H9 (cell line): ENCODE measurements around the gene PHF20. TPM values are rescaled to one million over a fixed set of nuclear protein-coding genes. Genes with fewer than 3 reads are reported as not detected.

Experiments used
- DNase-seq: peaks from one replicate; pipeline ENCODE4 v3.0.0-alpha.2; 2017
- H2AFZ ChIP-seq: one replicate; pipeline ENCODE4 v1.6.1; 2013; ENCODE audit warnings: mild to moderate bottlenecking, low read length, control low read depth, moderate library complexity
- H2AK5ac ChIP-seq: 2 replicates; pipeline ENCODE4 v1.6.1; 2013; ENCODE audit warnings: low read length, control low read depth, mixed read lengths; ENCODE audit not compliant: insufficient read length
- H2BK120ac ChIP-seq: one replicate; pipeline ENCODE4 v1.6.1; 2013; ENCODE audit warnings: low read depth, mild to moderate bottlenecking, low read length, control low read depth, inconsistent platforms; ENCODE audit not compliant: poor library complexity, severe bottlenecking
- H2BK12ac ChIP-seq: 2 replicates; pipeline ENCODE4 v1.6.1; 2013; ENCODE audit warnings: low read length, control low read depth, mixed read lengths, low read depth; ENCODE audit not compliant: insufficient read length
- H2BK15ac ChIP-seq: 2 replicates; pipeline ENCODE4 v1.6.1; 2013; ENCODE audit warnings: low read depth, low read length, control low read depth
- H2BK20ac ChIP-seq: one replicate; pipeline ENCODE4 v1.6.1; 2013; ENCODE audit warnings: low read depth, mild to moderate bottlenecking, low read length, control low read depth, inconsistent platforms; ENCODE audit not compliant: poor library complexity, severe bottlenecking
- H2BK5ac ChIP-seq: 2 replicates; pipeline ENCODE4 v1.6.1; 2013; ENCODE audit warnings: low read length, control low read depth, mixed read lengths; ENCODE audit not compliant: insufficient read length
- H3K14ac ChIP-seq: 2 replicates; pipeline ENCODE4 v1.6.1; 2013; ENCODE audit warnings: low read length, control low read depth; ENCODE audit not compliant: insufficient read depth
- H3K18ac ChIP-seq: 2 replicates; pipeline ENCODE4 v1.6.1; 2013; ENCODE audit warnings: low read depth, mild to moderate bottlenecking, mixed read lengths, low read length, control low read depth; ENCODE audit not compliant: insufficient read length
- H3K23ac ChIP-seq: 2 replicates; pipeline ENCODE4 v1.6.1; 2013; ENCODE audit warnings: low read length, control low read depth, mixed read lengths, low read depth; ENCODE audit not compliant: insufficient read length
- H3K23me2 ChIP-seq: 2 replicates; pipeline ENCODE4 v1.6.1; 2013; ENCODE audit warnings: low read depth, mild to moderate bottlenecking, mixed read lengths, low read length, control low read depth; ENCODE audit not compliant: insufficient read length, poor library complexity, severe bottlenecking
- H3K27ac ChIP-seq: 2 replicates; pipeline ENCODE4 v1.5.1; 2013; ENCODE audit warnings: low read length, control low read depth, mixed read lengths, low read depth; ENCODE audit not compliant: insufficient read length
- H3K27me3 ChIP-seq: 2 replicates; pipeline ENCODE4 v1.6.1; 2013; ENCODE audit warnings: low read length, control low read depth, inconsistent platforms; ENCODE audit not compliant: insufficient read depth
- H3K4ac ChIP-seq: 2 replicates; pipeline ENCODE4 v1.6.1; 2013; ENCODE audit warnings: low read depth, mild to moderate bottlenecking, control low read depth, inconsistent platforms, low read length, moderate library complexity
- H3K4me1 ChIP-seq: 2 replicates; pipeline ENCODE4 v1.6.1; 2013; ENCODE audit warnings: low read length, control low read depth, inconsistent platforms; ENCODE audit not compliant: insufficient read depth
- H3K4me2 ChIP-seq: 2 replicates; pipeline ENCODE4 v1.6.1; 2013; ENCODE audit warnings: low read length, control low read depth, mixed read lengths; ENCODE audit not compliant: insufficient read length, insufficient read depth
- H3K56ac ChIP-seq: 2 replicates; pipeline ENCODE4 v1.6.1; 2013; ENCODE audit warnings: low read depth, mild to moderate bottlenecking, mixed read lengths, low read length, control low read depth; ENCODE audit not compliant: insufficient read length
- H3K79me1 ChIP-seq: 2 replicates; pipeline ENCODE4 v1.6.1; 2013; ENCODE audit warnings: low read depth, mild to moderate bottlenecking, moderate library complexity, low read length, control low read depth, inconsistent platforms; ENCODE audit not compliant: insufficient read depth, poor library complexity, severe bottlenecking
- H3K79me2 ChIP-seq: 2 replicates; pipeline ENCODE4 v1.6.1; 2013; ENCODE audit warnings: low read length, control low read depth, inconsistent platforms; ENCODE audit not compliant: insufficient read depth
- H3K9ac ChIP-seq: 2 replicates; pipeline ENCODE4 v1.6.1; 2013; ENCODE audit warnings: low read length, control low read depth, mixed read lengths; ENCODE audit not compliant: insufficient read length; ENCODE audit errors: extremely low read depth
- H3K9me3 ChIP-seq: one replicate; pipeline ENCODE4 v1.6.1; 2013; ENCODE audit warnings: low read depth, low read length, inconsistent platforms; ENCODE audit not compliant: control insufficient read depth
- H3T11ph ChIP-seq: one replicate; pipeline ENCODE4 v1.6.1; 2013; ENCODE audit warnings: mild to moderate bottlenecking, low read length, control low read depth, inconsistent platforms
- H4K20me1 ChIP-seq: one replicate; pipeline ENCODE4 v1.6.1; 2013; ENCODE audit not compliant: control insufficient read depth, insufficient read length, insufficient read depth
- H4K5ac ChIP-seq: 2 replicates; pipeline ENCODE4 v1.6.1; 2013; ENCODE audit warnings: low read depth, mild to moderate bottlenecking, mixed read lengths, low read length, control low read depth; ENCODE audit not compliant: insufficient read length
- H4K8ac ChIP-seq: replicated peaks from 2 replicates; pipeline ENCODE4 v1.6.1; 2013; ENCODE audit warnings: low read length, control low read depth, mixed read lengths, low read depth; ENCODE audit not compliant: insufficient read length
- H4K91ac ChIP-seq: 2 replicates; pipeline ENCODE4 v1.6.1; 2013; ENCODE audit warnings: low read depth, mild to moderate bottlenecking, moderate library complexity, mixed read lengths, low read length, control low read depth; ENCODE audit not compliant: insufficient read length
- H3K27ac Mint-ChIP-seq, 3 experiments: 2 replicates in 2 of 3; 3 replicates in 1 of 3; pipeline ENCODE4 v1.8.0; 2020 to 2021; ENCODE audit warnings: mixed read lengths in 3 of 3, mild to moderate bottlenecking in 1 of 3, moderate library complexity in 1 of 3
- H3K27me3 Mint-ChIP-seq: 2 replicates; pipeline ENCODE4 v1.8.0; 2021; ENCODE audit warnings: low read depth, mild to moderate bottlenecking, moderate library complexity, mixed read lengths
- H3K36me3 Mint-ChIP-seq, 3 experiments: 2 replicates in 2 of 3; 3 replicates in 1 of 3; pipeline ENCODE4 v1.8.0; 2020 to 2021; ENCODE audit warnings: low read depth in 3 of 3, mixed read lengths in 3 of 3; ENCODE audit not compliant: insufficient read depth in 1 of 3
- H3K4me1 Mint-ChIP-seq, 2 experiments: 2 replicates each; pipeline ENCODE4 v1.8.0; 2020; ENCODE audit warnings: mixed read lengths in 2 of 2
- H3K4me3 Mint-ChIP-seq, 2 experiments: 2 replicates in 1 of 2; 3 replicates in 1 of 2; pipeline ENCODE4 v1.8.0; 2020 to 2021; ENCODE audit warnings: mild to moderate bottlenecking in 2 of 2, mixed read lengths in 2 of 2, moderate library complexity in 1 of 2
- H3K9me3 Mint-ChIP-seq, 2 experiments: 2 replicates in 1 of 2; 3 replicates in 1 of 2; pipeline ENCODE4 v1.8.0; 2020; ENCODE audit warnings: mild to moderate bottlenecking in 2 of 2, mixed read lengths in 2 of 2, moderate library complexity in 1 of 2
- CTCF ChIP-seq: fragments of 200-600 bp; sonication (generic); conservative IDR thresholded peaks from 3 replicates; pipeline ENCODE4 v1.8.0; 2021; ENCODE audit warnings: antibody characterized with exemption, mild to moderate bottlenecking
- WGBS: extraction: QIAGEN DNeasy Blood & Tissue Kit; methylation state at CpG from one replicate; pipeline ENCODE4 v1.1.7; 2013; ENCODE audit warnings: missing lambda C conversion rate, low lambda C conversion rate, mixed read lengths; ENCODE audit not compliant: insufficient read length; ENCODE audit errors: extremely low coverage; 5-methylcytosine and 5-hydroxymethylcytosine counted together
- total RNA-seq: library from RNA; stranded (reverse); gene quantifications from 2 replicates; pipeline ENCODE4 v1.2.1, GENCODE V29; 2021

Gene PHF20
- total RNA-seq, 1 experiment from 2014 or later = 50.3 TPM

GRCh38 chr20:35756404-35756803, 15.4 kb upstream of the PHF20 start:
- H3K79me1 ChIP-seq = no peaks in the 10 kb centered on the region
- H3K23ac ChIP-seq = no peak overlapping the region
- no peak overlapping the region for H2BK12ac ChIP-seq
- Mint-ChIP-seq H3K36me3 (no peaks in the 10 kb centered on the region), H3K4me1 (peaks cover 0 to 3% of the 10 kb centered on the region in 2 experiments; a peak in 1 of 4 replicates), H3K4me3 (no peak overlapping the region), H3K9me3 (no peaks in the 10 kb centered on the region), H3K27ac (no peak overlapping the region), H3K27me3 (peaks cover 5% of the 10 kb centered on the region)
- no peak overlapping the region for H4K91ac ChIP-seq
- no peak overlapping the region for H2AK5ac ChIP-seq
- no peak overlapping the region for H3K27ac ChIP-seq
- H3K79me2 ChIP-seq = no peaks in the 10 kb centered on the region
- no peak overlapping the region for H3T11ph ChIP-seq
- no peaks in the 10 kb centered on the region for H3K9me3 ChIP-seq
- H4K8ac ChIP-seq = no peak overlapping the region
- no peak overlapping the region for H2AFZ ChIP-seq
- no CpG with 5 or more reads among the region's 4 CpGs for WGBS
- H3K4me1 ChIP-seq = no peaks in the 10 kb centered on the region
- H2BK15ac ChIP-seq = no peak overlapping the region
- no peak for TF ChIP-seq CTCF
- no peak overlapping the region for H3K4ac ChIP-seq
- H4K20me1 ChIP-seq = no peaks in the 10 kb centered on the region
- no peak overlapping the region for H4K5ac ChIP-seq
- no peak overlapping the region for H2BK5ac ChIP-seq
- no peak overlapping the region for H3K18ac ChIP-seq
- no peak overlapping the region for H2BK20ac ChIP-seq
- H3K14ac ChIP-seq = no peak overlapping the region
- no peak for DNase-seq
- H3K27me3 ChIP-seq = no peaks in the 10 kb centered on the region
- no peak overlapping the region for H2BK120ac ChIP-seq
- no peaks in the 10 kb centered on the region for H3K23me2 ChIP-seq
- no peak overlapping the region for H3K9ac ChIP-seq
- H3K4me2 ChIP-seq = no peak overlapping the region
- no peak overlapping the region for H3K56ac ChIP-seq
